H1 (cell line): ENCODE data around the gene GCGR.

Experiments used
- BCL11A ChIP-seq, 2 experiments: IDR thresholded peaks; one replicate each; pipeline ENCODE4 v1.6.1; 2011; ENCODE audit warnings: low read depth in 2 of 2, low read length in 2 of 2, mild to moderate bottlenecking in 2 of 2
- CEBPB ChIP-seq: IDR thresholded peaks from 2 replicates; pipeline ENCODE4 v1.6.1; 2012; ENCODE audit warnings: low read depth, low read length
- CHD2 ChIP-seq: IDR thresholded peaks from 2 replicates; pipeline ENCODE4 v1.6.1; 2012; ENCODE audit warnings: low read length, improper control_type of control experiment
- EZH2 ChIP-seq: fragments of 200-600 bp; sonication (generic); IDR thresholded peaks from 2 replicates; pipeline ENCODE4 v1.7.1; 2012; ENCODE audit warnings: low read depth, mild to moderate bottlenecking, moderate library complexity, low read length, inconsistent platforms; ENCODE audit not compliant: severe bottlenecking
- GABPA ChIP-seq: IDR thresholded peaks from 2 replicates; pipeline ENCODE4 v1.6.1; 2011; ENCODE audit warnings: mild to moderate bottlenecking, low read length, moderate library complexity, borderline replicate concordance; ENCODE audit not compliant: insufficient read depth
- RAD21 ChIP-seq, 2 experiments: IDR thresholded peaks in 1 of 2; conservative IDR thresholded peaks in 1 of 2; 2 replicates each; pipeline ENCODE4 v1.6.1; 2011; ENCODE audit warnings: low read depth in 2 of 2, low read length in 2 of 2, improper control_type of control experiment in 1 of 2, inconsistent platforms in 1 of 2, mild to moderate bottlenecking in 1 of 2, moderate library complexity in 1 of 2
- YY1 ChIP-seq: IDR thresholded peaks from 2 replicates; pipeline ENCODE4 v1.6.1; 2011; ENCODE audit warnings: low read depth, mild to moderate bottlenecking, low read length
- ZNF274 ChIP-seq: IDR thresholded peaks from 2 replicates; pipeline ENCODE4 v1.7.0; 2012; ENCODE audit warnings: low read length, borderline replicate concordance; ENCODE audit errors: extremely low read depth
- TF ChIP-seq, protein P1 (sequence below), 3 experiments: IDR thresholded peaks; 1 replicate in 2 of 3; 2 replicates in 1 of 3; pipeline versions ENCODE4 v1.5.1 to v1.6.1; 2011; ENCODE audit warnings: low read length in 3 of 3, mild to moderate bottlenecking in 3 of 3, inconsistent platforms in 2 of 3, low read depth in 1 of 3, moderate library complexity in 1 of 3; ENCODE audit not compliant: insufficient read depth in 1 of 3; ENCODE audit errors: control extremely low read depth in 1 of 3

DNA sequence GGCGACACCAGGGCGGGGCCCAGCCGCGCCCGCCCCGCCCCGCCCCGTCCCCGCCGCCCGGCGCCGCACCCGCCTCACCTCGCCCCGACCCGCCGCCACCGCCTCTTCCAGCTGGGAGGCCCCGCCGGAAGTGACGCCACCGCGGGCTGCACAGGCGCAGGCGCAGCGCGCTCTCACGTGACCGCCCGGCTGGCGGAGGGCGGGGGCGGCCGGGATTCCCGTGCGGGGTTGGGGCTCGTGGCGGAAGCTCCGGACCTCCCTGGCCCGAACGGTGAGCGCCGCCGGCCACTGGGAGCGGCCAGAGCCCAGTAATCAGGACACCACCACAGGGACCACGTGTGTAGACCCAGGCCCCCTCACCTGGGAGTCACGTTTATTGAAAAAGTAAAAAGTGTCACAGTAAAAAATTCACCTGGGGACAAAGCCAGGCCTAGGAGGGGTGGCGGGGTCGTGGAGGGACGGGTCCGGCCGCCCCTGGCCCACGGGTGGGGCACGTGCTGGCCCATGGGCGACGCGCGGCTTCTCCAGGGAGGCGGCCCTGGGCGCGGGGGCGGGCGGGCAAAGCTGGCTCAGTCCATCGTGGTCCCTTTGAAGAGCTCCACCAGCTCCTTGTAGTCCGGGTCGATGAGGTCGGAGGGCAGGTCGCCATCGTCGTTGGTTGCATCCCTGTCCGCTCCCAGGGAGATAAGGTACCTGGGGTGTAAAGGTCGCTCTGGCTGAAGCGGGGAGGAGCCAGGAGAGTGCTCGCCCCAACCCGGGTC is 29.4 kb downstream of the GCGR start, which contains the start of gene MCRIP1:
- no peak for TF ChIP-seq CEBPB
- TF ChIP-seq, protein P1, sequence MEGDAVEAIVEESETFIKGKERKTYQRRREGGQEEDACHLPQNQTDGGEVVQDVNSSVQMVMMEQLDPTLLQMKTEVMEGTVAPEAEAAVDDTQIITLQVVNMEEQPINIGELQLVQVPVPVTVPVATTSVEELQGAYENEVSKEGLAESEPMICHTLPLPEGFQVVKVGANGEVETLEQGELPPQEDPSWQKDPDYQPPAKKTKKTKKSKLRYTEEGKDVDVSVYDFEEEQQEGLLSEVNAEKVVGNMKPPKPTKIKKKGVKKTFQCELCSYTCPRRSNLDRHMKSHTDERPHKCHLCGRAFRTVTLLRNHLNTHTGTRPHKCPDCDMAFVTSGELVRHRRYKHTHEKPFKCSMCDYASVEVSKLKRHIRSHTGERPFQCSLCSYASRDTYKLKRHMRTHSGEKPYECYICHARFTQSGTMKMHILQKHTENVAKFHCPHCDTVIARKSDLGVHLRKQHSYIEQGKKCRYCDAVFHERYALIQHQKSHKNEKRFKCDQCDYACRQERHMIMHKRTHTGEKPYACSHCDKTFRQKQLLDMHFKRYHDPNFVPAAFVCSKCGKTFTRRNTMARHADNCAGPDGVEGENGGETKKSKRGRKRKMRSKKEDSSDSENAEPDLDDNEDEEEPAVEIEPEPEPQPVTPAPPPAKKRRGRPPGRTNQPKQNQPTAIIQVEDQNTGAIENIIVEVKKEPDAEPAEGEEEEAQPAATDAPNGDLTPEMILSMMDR (IDR thresholded peaks at IDR 0.05; ENCODE audit: control extremely low read depth in 1 of 3, insufficient read depth in 1 of 3, low read depth in 1 of 3, low read length in 3 of 3): 0 out of 4 replicates have a peak, but pooled peaks of 1 of the 3 experiments have one; percentile 1
- no peak for TF ChIP-seq EZH2
- no peak for TF ChIP-seq BCL11A (IDR thresholded peaks at IDR 0.05; ENCODE audit: low read depth in 2 of 2, low read length in 2 of 2)
- TF ChIP-seq YY1: no peak
- peak; percentile 61; the same call in 1 of the 2 replicates for TF ChIP-seq GABPA
- TF ChIP-seq RAD21 (IDR thresholded peaks at IDR 0.05 in 1 of 2, conservative IDR thresholded peaks at IDR 0.05 in 1 of 2; ENCODE audit: low read depth in 2 of 2, low read length in 2 of 2): no peak
- TF ChIP-seq ZNF274: no peak
- TF ChIP-seq CHD2: no peak
